Activated CD4-positive, alpha-beta T cell treated with anti-CD3 and anti-CD28 coated beads, Interleukin-2, Interleukin-6, amounts not matched to agents 100 ng/mL and 50 ng/mL, durations not matched to agents 16 hours and 8 hours (primary cell): ENCODE measurements around the gene YY1.
"Not testable (repeated sequence)": the region's sequence is repeated elsewhere in the genome, so short reads cannot be mapped to it uniquely, and the experiment has no call there.

Experiments used
- DNase-seq: peaks from one replicate; pipeline ENCODE4 v3.0.0-alpha.2; 2020

The YY1 gene

DNA sequence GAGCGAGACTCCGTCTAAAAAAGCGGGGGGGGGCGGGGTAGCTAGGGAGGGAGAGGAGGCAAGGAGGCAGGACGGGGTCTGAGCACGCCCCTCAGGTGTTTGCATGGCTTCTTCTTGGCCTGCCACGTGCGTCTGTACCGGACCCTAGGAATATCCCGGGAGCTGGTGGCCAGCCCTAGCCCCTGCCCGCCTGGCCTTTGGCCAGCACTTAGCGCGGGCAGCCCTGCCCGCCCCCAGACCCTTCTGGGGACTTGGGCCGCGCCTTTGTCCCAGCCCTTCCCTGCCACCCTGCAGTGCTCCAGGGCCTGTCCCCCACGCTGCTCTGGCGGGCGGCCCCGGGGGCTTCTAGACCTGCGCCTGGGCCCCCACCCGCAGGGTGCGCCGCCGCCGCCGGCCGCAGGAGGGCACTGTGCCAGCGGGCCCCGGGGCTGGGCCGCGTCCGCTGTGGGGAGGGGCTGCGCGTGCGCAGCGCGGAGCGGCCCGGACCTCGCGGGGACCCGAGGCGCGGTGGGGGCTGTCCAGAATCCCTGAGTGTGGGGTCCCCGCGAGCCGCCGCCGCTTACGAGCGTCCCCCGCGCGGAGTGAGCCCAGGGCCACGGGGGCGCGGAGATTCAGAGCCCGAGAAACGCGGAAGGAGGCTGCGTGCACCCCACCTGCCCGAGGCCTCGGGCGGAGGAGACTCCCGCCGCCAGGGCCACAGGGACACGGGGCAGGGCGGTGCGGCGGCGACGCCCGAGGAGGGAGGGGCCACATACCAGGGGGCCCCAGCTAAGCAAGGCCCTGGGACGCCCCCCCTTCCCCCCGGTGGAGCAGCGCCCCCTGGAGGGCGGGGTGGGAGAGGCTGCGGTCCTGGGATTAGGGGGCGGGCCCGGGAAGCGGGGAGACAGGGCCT, 46.3 kb downstream of the YY1 start:
- peak; percentile 85 for DNase-seq

DNA sequence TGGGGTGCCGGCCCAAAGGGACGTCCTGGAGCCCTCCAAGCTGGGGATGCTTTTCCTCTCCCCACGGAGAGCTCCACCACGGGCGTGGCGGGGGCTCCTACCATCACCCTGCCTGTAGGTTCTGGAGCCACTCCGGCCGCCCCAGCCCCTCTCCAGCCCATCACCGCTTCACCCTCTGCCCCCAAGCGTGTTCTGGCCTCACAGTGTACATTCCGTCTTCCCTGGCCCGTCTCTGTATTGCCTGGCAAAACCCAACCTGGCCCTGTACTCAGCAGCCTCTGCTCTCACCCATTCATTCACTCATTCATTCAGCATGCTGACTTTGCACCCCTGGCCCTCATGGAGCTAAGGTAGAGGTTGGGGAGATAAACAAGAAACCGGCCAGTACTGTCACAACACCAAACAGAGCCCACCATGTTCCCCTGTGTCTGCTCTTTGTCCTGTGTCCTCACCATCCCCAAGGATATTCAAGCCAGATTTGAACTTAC, 47.0 kb downstream of the YY1 start:
- DNase-seq: no peak

DNA sequence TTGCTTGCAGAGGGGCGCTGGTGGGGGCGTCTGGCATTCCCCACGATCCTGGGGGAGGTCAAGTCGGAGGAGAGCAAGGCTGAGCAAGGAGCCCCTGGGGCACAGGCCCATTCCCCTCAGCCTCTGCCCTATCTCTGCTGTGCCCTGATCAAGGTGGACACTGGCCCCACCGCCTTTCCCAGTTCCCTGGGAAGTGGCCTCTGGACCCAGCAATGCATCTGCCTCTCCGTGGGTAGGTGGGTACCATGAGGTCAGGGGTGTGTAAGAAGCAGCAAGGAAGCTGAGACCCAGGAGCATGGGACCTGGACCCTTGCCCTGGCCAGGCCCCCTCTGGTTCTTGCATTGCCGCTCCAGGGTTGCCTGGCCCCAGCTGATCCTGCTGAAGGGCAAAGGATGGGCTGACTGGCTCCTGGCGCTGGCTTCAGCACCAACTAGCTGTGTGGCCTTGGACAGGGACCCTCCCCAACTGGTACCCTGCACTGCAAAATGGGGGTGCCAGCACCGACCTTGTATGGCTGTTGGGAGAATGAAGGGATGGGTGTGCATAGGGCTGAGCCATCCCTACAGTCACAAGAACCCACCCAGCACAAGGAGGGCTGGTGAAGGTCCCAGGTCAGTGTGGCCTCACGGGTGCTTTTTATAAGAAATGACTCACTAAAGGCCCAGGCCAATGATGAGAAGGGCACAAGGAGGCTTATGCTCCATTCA, 47.7 kb downstream of the YY1 start:
- DNase-seq: no peak

DNA sequence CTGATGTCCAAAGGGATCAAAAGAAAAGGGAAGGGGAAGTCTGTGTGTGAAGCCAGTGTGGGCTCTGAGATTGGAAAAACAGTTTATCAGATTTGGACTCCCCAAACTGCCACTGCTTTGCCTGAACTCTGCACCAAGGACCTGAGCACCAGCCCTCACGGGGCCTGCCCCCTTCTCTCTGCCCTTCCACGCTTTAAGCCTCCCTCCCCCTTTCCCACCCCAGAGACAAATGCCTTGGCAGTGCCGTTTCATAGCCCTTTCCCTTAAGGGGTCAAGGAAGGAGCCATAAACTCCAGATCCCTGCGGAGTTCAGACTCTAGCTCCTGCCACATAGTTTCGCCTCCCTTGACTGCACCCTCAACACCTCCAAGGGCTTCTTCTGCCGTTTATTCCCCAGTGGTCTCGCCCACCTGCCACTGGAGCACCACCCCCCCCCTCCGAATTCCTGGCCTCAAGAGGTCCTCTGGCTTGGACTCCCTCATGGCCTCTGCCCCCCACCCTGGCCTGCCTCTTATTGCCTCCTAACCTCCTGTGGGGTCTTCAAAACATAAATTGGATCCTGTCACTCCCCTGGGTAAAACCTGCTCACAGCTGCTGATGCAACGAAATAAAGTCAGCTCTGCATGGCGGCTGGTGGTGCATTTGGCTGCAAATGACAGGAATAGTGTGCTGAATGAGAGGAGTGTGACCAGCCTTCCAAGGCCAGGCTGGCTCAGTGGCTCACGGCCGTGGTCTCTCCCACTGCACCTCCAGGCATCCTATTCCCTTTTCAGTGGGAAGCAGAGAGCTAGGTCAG, 48.5 kb downstream of the YY1 start:
- DNase-seq: no peak

DNA sequence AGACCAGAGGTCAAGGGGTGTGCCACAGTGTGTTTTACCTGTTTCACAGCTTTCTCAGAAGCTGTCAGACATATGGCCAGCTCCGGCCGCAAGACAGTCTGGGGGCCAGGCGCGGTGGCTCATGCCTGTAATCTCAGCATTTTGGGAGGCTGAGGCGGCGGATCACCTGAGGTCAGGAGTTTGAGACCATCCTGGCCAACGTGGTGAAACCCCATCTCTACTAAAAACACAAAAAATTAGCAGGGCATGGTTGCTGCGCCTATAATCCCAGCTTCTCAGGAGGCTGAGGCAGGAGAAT, 49.0 kb downstream of the YY1 start:
- DNase-seq: not testable (repeated sequence)

DNA sequence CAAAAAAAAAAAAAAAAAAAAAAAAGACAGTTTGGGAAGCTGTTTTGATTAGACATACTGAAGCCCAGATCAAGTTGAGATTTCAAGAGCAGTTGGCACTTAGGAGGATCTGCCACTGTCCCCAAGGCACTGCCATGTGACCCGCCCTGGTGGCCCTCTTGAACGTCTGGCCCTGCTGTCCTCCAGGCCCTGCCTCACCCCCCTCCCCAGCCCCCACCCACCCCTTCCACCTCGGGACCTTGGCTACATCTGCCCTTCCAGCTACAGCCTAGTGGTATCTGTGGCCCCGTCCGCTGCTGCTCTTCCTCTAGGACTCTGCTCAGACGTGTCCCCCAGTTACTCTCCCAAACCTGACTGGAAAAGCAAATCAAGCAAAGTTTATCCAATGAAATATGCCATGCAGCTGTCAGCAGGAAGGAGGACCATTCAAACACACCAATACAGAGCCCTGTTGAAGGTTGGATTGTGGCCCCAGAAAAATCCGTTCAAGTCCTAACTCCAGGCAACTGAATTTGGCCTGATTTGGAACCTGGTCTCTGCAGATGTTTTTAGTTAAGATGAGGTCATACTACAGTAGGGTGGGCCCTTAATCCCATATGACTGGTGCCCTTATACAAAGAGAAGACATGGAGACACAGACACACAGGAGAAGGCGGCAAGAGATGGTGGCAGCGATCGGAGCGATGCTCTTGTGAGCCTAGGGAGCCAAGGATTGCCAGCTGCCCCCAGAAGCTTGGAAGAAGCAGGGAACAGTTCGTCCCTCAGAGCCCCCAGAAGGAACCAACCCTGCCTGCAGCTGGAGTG, 49.6 kb downstream of the YY1 start:
- no peak for DNase-seq

DNA sequence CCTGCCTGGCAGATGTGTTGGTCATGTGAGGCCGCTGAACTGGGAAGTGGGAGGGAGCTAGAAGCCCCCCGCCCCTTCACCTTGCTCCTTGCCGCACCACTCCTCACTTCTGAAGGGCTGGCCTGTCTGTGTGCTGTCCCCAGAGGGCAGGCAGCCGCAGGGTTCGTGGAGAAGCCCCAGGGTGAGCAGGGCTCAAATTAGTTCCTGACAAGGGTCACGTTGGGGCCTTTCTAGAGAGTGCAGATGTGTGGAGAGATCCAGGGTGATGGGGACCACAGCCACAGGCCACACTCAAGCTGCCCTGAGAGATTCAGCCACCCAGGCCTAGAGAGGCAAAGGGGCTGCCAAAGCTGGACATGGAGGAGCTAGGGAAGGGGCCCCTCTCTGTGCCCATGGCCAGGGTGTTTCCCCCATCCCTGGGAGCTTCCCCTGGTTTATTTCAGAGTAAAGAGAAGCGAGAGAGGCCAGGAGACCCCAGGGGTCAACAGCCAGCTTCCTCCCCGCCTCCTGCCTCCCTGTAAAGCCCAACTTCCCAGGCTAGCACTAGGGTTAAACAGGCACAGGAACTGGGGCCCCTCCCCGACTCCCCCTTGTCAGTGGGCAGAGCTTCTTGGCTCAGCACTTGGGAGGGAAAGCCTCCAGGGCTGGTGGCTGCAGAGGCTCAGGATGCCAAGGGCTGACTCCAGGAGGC, 51.1 kb downstream of the YY1 start:
- DNase-seq: no peak

DNA sequence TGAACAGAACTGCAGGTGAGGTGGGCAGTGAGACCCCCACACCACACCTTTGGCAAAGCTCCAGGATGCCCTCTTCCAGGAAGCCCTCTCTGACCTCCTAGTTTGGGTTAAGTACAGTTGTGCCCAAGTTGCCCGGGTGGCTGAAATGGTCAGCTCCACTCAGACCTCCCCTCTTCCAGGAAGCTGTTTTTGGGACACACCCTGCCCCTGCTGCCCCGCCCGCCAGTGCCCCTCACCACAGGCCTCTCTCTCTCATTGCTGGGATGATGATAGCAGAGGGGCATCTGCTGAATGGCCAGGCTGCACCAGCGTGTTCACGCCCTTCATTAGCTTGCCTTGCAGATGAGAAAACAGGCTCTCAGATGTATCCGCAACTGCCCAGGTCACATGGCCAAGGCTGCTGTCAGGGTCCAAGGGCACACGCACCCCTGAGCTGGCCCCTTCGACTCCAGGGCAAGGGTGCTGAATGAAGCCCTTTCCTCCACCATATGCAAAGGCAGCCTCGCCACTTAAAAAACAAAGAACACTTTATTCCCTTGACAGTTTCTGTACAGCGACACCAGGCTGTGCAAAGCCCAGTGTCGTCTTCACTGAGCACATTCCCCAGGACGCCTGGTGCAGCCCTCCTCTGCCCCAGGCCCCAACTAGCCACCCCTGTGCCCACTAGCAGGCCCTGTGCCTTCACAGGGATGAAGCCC, 51.8 kb downstream of the YY1 start:
- no peak for DNase-seq

DNA sequence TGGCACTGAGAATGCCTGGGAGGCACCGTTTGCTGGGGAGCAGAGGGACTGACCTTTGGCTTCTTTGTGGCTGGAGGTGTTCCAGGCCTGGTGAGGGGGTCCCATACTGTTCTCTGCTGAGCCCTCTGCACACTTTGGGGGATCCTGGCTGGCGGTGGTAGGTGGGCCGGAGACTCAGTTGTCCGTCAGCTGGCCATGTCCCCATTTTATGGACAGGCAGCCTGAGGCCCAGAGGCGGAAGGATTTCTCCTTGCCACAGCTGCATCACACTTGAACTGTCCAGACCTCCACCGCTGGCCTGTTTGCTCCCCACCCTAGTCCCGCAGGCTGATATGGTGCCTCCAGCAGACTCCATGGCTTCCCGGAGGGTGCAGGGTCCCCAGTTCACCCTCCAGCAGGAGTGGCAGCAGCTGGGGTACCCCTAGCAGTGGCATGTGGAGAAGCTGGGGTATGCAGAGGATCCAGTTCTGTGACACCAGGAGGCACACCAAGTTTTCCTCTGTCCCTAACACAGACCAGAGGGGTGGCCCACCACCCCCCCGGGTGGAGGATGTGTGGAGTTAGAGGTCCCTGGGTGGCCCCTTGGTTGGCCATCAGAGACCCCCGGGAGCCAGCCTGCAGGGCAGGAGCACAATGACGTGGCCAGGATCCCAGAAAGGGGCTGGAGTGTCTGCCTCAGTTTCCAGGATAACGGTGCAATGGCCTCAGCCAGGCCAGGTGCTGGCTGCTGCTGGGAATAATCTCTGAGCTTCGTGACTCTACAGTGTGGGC, 52.5 kb downstream of the YY1 start:
- DNase-seq: no peak

DNA sequence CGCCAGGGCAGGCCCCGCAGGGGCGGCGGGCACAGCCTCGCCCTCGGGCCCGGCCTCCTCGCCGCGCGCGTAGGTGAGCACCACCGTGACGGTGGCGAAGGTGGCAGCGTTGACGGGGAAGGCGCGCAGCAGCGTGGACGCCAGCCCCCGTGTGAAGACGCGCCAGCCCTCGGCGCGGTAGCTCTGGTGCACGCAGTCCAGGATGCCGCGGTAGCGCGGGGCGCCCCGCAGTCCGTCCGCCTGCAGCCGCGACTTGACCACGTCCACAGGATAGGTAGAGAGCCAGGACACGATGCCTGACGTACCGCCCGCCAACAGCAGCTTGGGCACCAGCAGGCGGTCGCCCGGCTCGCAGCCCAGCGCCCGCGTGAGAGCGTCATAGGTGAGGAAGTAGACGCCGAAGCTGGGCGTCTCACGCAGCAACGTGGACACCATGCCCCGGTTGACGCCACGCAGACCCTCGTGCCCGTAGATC, 53.4 kb downstream of the YY1 start:
- DNase-seq: no peak

DNA sequence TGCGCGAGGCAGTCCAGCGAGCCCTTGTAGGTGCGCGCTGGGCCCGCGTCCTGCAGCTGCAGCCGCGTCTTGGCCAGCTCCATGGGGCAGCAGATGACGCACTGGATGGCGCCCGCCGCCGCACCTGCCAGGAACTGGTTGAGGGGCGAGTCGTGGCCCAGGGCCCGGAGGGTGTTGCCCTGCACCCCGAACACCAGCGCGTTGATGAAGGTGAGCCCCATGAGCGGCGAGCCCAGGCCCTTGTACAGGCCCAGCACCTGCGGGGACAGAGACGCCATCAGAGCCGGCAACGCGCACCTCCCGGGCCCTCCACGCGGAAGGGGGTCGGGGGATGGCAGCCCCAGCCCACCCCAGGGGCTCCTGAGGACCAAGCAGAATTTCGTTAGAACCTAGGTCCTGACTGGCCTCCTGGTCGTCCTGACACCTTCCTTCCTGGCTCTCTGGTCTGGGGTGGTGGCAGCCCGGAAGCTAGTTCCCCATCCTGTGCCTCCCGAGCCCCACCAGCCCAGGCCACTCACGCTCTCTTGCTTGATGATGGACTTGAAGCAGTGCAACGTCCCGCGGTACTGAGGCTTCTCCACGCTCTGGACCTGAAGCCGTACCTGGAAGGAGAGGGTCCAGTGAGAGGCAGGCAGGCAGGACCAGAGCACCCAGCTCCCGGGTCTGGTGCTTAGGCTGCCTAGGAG, 54.0 kb downstream of the YY1 start:
- DNase-seq: no peak

DNA sequence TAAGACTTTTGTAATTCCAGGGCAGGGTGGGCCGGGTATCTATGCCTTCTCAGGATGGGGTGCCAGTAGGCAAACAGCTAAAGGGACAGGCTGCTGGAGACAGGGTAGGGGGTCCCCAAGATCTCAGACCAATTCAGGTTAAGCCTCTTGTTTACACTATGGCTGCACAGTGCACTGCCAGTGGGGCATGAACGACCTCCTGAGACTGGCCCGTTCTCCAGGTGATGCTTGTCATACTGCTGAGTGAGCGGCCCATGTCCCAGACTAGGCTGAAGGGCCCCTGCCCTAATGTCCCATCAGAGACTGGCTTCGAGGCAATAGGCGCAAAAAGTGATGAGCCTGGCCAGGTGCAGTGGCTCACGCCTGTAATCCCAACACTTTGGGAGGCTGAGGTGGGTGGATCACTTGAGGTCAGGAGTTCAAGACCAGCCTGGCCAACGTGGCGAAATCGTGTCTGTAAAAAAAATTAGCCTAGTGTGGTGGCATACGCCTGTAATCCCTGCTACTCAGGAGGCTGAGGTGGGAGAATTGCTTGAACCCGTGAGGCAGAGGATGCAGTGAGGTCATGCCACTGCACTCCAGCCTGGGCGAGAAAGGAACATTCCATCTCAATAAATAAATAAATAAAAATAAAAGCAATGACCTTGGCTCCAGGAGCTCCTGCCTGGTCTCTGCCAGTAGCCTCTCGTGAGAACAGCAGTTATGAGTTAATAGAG, 54.7 kb downstream of the YY1 start:
- no peak for DNase-seq

DNA sequence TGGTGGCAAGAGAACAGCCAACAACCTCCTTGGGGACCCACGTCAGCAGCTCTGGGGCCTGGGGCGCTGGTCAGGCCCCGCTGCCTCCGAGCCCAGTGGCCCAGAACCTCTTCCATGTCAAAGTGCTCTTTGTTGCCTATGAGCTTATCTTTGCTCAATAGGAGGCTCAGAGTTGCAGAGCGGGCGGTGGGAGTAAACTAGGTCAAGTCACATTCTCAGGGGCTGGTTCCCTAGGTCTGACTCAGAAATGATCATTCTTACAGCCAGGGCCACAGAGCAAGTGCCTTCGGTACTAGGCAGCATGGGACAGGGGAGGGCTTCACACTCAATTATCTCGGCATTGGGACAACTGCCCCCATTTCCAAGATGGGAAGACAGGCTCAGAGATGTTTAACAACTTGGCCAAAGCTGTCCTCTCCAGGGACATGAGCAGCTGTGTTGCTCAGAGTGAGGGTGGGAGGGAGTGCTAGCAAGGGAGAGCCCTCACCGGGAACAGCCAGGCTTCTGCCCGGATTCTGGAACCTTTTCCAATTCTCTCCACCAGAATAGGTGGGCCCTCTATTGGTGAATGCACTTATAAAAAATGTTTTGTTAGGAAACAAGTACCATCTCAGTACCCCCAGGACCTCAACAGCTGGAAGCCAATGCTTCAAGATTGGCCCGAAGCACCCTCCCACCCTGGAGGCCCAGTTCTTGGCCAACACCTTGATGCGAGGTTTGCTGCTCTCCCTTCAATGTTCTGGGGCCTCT, 55.4 kb downstream of the YY1 start:
- DNase-seq: no peak

DNA sequence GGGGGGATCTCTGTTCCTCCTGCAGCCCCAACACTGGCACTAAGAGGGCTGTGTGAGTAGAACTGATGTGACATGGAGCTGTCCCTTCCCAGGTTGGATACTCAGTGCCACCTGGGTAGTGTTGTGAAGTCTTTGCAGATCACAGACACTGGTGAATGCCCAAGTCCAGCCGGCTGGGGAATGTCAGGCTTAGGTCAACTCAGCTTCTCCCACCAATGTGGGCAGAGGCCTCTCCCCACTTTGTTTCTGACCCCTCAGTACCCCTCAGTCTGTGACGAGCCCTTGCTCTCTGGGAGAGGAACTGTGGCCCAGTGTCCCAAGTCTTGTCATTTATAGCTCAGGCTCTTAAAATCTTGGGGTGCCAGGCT, 56.0 kb downstream of the YY1 start:
- DNase-seq: no peak

DNA sequence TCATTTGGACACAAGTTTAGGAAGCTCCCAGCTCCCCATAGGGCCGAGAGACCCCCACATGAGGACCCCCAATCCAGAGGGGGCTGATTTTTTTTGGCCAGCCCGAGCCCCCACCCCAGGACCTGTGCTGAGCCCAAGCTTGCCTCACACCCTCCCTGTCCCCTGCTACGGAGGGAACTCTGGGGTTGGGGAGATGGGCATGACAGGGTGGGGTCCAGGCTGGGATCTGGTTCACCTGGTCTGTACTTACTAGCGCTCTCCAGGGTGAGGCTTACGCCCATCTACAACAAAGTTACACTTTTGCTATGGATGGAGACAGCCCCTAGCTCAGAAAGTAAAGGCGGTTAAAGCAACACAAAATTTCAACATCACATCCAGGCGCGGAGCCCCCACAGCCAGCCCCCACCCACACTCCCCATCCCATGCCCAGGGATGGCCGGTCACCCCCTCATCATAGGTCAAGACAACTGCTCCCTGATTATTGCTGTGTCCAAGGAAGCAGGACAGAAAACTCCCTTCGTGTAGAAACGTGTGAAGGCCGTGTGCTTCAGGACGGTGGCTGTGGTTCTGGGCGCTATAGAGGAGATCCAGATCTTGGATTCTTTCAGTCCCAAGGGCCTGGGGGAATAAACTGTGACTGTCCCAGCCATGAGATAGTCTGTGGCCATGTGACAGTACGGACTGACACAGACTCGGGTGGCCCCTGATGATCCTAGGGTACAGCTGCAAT, 56.6 kb downstream of the YY1 start:
- DNase-seq: no peak

DNA sequence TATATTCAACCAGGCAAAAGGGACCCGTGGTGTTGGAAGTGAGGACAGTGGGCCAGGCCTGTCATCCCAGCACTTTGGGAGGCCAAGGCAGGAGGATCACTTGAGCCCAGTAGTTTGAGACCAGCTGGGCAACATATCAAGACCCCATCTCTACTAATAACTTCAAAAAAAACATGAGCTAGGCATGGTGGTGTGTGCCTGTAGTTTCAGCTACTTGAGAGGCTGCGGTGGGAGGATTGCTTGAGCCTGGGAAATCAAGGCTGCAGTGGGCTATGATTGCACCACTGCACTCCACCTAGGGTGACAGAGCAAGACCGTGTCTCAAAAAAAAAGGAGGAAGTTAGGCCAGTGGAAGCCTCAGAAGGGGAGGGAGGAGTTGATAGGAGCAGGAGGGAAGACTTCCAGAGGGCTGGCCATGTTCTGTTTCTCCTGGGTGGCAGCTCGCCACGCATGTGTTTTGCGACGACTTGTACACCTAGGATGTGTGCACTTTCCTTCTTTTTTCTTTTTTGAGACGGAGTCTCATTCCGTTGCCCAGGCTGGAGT, 57.2 kb downstream of the YY1 start:
- no peak for DNase-seq

DNA sequence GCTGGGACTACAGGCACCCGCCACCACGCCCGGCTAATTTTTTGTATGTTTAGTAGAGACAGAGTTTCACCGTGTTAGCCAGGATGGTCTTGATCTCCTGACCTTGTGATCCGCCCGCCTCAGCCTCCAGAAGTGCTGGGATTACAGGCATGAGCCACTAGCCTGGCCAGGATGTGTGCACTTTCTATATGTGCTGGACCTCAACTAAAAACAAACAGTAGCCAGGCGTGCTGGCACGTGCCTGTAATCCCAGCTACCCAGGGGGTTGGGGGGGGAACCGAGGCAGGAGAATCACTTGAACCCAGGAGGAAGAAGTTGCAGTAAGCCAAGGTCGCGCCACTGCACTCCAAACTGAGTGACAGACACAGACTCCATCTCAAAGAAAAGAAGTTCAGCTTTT, 57.8 kb downstream of the YY1 start:
- not testable (repeated sequence) for DNase-seq
